Measurements from ENCODE around the gene STK24. TPM values are rescaled to one million over a fixed set of nuclear protein-coding genes. Genes with fewer than 3 reads are reported as not detected.

Gene STK24
- total and polyA plus RNA-seq, 2 of the 8 experiments (the other 6 are each of a cell fraction or from before 2014, with no cell fraction given), result 62.8 to 143 TPM

DNA sequence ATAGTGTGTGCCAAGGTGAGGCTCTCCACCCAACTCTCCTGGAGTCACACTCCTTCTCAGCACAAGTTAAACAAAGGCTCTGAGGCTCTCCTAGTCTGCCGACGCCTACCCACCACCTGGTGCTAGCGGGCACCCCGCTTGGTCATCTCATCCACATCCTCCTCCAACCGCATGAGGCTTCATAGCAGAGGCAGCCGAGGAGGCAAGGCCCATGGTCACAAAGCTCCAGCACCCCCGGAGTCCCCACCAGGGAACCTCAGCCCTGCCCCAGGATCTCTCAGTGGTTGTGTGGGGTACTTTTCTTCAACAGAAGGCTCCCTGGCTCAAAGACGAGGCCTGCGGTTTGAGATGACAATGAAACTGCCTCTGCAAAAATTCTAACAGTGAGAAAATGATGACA lies 43.0 kb downstream of the STK24 start (continued):
- TF ChIP-seq, protein P1, sequence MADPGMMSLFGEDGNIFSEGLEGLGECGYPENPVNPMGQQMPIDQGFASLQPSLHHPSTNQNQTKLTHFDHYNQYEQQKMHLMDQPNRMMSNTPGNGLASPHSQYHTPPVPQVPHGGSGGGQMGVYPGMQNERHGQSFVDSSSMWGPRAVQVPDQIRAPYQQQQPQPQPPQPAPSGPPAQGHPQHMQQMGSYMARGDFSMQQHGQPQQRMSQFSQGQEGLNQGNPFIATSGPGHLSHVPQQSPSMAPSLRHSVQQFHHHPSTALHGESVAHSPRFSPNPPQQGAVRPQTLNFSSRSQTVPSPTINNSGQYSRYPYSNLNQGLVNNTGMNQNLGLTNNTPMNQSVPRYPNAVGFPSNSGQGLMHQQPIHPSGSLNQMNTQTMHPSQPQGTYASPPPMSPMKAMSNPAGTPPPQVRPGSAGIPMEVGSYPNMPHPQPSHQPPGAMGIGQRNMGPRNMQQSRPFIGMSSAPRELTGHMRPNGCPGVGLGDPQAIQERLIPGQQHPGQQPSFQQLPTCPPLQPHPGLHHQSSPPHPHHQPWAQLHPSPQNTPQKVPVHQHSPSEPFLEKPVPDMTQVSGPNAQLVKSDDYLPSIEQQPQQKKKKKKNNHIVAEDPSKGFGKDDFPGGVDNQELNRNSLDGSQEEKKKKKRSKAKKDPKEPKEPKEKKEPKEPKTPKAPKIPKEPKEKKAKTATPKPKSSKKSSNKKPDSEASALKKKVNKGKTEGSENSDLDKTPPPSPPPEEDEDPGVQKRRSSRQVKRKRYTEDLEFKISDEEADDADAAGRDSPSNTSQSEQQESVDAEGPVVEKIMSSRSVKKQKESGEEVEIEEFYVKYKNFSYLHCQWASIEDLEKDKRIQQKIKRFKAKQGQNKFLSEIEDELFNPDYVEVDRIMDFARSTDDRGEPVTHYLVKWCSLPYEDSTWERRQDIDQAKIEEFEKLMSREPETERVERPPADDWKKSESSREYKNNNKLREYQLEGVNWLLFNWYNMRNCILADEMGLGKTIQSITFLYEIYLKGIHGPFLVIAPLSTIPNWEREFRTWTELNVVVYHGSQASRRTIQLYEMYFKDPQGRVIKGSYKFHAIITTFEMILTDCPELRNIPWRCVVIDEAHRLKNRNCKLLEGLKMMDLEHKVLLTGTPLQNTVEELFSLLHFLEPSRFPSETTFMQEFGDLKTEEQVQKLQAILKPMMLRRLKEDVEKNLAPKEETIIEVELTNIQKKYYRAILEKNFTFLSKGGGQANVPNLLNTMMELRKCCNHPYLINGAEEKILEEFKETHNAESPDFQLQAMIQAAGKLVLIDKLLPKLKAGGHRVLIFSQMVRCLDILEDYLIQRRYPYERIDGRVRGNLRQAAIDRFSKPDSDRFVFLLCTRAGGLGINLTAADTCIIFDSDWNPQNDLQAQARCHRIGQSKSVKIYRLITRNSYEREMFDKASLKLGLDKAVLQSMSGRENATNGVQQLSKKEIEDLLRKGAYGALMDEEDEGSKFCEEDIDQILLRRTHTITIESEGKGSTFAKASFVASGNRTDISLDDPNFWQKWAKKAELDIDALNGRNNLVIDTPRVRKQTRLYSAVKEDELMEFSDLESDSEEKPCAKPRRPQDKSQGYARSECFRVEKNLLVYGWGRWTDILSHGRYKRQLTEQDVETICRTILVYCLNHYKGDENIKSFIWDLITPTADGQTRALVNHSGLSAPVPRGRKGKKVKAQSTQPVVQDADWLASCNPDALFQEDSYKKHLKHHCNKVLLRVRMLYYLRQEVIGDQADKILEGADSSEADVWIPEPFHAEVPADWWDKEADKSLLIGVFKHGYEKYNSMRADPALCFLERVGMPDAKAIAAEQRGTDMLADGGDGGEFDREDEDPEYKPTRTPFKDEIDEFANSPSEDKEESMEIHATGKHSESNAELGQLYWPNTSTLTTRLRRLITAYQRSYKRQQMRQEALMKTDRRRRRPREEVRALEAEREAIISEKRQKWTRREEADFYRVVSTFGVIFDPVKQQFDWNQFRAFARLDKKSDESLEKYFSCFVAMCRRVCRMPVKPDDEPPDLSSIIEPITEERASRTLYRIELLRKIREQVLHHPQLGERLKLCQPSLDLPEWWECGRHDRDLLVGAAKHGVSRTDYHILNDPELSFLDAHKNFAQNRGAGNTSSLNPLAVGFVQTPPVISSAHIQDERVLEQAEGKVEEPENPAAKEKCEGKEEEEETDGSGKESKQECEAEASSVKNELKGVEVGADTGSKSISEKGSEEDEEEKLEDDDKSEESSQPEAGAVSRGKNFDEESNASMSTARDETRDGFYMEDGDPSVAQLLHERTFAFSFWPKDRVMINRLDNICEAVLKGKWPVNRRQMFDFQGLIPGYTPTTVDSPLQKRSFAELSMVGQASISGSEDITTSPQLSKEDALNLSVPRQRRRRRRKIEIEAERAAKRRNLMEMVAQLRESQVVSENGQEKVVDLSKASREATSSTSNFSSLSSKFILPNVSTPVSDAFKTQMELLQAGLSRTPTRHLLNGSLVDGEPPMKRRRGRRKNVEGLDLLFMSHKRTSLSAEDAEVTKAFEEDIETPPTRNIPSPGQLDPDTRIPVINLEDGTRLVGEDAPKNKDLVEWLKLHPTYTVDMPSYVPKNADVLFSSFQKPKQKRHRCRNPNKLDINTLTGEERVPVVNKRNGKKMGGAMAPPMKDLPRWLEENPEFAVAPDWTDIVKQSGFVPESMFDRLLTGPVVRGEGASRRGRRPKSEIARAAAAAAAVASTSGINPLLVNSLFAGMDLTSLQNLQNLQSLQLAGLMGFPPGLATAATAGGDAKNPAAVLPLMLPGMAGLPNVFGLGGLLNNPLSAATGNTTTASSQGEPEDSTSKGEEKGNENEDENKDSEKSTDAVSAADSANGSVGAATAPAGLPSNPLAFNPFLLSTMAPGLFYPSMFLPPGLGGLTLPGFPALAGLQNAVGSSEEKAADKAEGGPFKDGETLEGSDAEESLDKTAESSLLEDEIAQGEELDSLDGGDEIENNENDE (IDR thresholded peaks at IDR 0.05; ENCODE audit: insufficient replicate concordance, low read length), result no peak
- TF ChIP-seq ZNF274 (IDR thresholded peaks at IDR 0.05; ENCODE audit: borderline replicate concordance, extremely low read depth, low read length) (no peak), SIRT6 (IDR thresholded peaks at IDR 0.05; ENCODE audit: low read length) (no peak), SP1 (IDR thresholded peaks at IDR 0.05; ENCODE audit: low read depth, low read length) (no peak), ASH2L (IDR thresholded peaks at IDR 0.05; ENCODE audit: low read length) (no peak), KDM5A (IDR thresholded peaks at IDR 0.05; ENCODE audit: low read length) (no peak), GABPA (IDR thresholded peaks at IDR 0.05; ENCODE audit: borderline replicate concordance, insufficient read depth, low read length) (no peak), SP2 (IDR thresholded peaks at IDR 0.05; ENCODE audit: low read length) (no peak), RBBP5 (IDR thresholded peaks at IDR 0.05; ENCODE audit: borderline replicate concordance, low read depth, low read length) (no peak)
- TF ChIP-seq, protein P2, sequence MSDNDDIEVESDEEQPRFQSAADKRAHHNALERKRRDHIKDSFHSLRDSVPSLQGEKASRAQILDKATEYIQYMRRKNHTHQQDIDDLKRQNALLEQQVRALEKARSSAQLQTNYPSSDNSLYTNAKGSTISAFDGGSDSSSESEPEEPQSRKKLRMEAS (IDR thresholded peaks at IDR 0.05), result no peak
